Measurements from ENCODE around the gene EML1.

The EML1 gene

DNA sequence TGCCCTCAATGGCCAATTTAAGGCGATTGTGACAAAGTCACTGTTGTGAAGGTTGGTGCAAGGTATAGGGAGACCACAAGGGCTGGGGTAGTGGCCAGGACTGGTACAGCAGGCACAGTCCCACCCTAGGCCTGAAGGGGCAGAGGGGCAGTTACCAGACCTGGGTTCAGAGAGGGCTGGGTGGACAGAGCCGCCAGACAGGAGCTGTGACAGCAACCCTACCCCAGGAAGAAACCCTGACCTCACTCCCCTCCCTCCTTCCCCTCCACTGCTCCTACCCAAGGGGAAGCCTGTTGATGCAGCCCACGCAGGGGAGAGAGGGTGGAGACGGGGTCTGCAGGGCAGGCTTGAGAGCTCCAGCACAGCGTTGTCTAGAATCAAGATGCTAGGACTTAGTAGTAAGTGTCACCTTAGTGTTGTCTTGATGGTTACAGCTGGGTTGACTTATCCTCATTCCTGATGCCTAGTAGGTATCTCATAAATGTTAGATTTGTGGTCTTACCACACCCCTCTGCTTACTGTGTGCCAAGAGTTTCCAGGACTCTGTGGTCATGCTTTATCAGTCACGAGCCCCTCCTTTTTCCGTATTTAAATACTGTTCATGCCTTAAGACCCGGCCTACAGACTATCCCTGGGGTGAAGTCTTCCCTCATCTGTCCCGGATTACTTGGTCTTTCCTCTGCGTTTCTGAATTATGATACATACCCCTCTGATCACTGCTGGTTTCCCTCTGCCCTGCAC, 14.4 kb downstream of the EML1 start:
- no peak for DNase-seq

DNA sequence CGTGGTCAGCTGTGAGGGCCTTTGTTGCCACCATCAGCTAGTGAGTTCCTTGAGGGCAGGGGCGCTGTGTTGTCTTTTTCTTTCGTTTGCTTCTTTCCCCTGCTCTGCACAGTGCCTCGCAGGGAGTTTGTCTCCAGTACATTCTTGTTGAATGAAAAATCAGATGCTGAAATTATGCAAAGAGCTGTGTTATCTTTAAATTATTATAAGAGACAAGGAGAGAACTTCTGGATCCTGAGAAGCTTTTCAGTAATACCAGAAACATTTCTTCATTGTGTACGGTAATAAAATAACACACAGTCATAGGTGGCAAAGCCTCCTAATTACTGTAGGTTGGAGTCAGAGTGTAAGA, 14.9 kb downstream of the EML1 start:
- DNase-seq, result no peak

DNA sequence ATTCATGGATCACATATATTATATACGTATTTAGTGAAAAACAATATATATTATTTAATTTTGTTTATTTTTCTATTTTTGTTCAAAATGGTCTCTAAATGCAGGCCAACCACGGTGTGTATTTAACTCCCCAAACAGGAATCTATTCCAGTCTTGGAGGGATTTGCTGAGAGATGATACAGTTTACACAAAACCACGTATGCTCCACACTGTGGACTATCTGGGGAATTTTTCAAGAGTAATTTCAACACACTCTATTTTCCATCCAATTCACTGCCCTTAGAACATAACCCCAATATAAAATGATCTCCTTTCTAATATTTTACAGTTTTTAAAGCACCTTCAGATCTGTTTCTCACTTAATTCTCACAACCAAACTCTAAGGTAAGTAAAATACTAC, 15.3 kb downstream of the EML1 start:
- DNase-seq, result no peak

DNA sequence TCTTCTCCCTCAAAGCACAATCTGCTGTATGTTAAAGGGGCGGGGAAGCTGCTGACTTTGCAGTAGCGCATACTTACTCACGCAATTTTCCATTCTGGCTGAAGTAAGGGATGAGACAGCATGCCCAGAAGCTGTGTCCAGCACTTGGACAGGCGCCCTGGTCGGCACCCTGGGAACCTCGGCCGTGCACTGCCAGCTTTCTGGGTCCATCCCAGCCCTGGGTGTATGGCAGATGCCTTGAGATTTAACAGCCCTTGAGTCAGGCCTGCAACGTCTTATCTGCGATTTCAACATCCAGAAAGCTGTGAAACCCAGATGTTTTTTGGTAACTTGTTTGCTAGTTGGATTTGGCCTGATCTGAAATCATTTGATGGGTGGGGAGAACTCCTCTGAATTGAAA, 16.1 kb downstream of the EML1 start:
- no peak for DNase-seq

DNA sequence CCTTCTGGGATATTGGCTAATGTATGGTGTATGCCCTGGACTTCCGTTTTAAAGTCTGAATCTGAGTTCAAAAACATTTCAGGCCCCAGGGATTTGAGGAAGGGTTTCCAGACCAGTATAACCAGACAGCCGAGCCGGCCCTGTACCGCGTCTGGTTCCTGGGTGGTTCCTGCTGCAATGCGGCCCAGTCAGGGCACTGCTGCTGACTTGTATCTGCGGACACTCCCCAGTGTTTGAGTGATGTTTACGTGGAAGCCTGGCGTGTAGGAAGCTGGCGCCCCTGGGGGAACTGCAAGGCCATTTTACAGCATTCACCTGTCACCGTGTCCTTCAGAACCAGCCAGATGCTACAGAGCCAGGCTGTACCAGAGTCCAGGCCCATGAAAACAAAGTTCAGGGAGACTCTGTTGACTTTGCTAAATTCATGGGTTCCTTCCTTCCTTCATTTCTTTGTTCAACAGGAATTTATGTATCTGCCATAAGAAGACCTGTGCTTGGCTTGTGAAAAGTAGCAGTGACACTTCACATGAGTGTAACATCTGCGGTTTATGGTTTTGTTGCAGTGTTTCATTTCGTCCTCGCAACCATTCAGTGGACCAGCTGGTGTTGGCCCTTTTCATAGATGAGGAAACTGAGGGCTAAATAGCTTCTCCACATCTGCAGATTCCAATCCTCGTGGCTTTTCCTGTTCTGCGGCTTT, 16.8 kb downstream of the EML1 start:
- DNase-seq, result no peak

DNA sequence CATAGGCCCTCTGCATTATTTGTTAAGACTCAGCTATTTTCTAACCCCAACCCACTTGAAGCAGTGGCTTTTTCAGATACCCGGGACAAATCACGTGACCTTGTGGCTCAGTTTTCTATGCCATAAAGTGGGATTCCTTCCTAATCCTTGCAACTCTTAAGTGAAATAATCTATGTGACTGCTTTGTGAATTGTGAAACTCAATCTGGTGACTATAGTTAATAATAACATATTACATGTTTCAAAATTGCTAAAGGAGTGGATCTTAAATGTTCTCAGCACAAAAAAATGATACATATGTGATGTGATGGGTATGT, 17.3 kb downstream of the EML1 start:
- no peak for DNase-seq

DNA sequence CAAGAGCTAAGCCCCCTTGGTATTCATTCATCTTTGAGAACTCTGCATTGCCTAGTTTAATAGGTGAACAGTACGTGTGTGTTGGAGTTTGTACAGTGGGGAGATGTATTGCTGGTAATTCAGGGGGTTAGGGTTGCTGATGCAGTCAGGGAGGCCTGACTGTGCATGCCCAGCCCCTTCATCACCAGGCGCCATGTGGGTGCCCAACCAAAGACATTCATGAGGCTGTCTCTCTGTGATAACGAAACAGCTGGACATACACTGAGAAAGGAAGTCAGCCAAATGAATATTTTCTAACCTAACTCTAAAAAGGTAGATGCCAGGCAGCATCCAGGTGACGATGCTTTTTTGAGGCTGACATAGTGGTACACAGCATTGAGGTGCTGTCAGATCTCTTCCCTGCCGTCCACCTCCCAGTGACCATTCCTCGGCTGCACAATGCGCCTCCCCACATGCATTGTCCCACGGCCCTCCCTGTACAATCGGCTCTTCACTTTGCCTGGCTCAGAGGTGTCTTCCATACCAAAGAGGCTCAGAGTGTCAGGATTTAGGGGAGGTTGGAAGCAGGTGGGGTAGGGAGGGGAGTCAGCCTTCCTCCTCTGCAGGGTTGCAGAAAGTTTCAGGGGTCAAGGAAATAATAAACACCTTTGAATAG, 19.0 kb downstream of the EML1 start:
- DNase-seq, result no peak

DNA sequence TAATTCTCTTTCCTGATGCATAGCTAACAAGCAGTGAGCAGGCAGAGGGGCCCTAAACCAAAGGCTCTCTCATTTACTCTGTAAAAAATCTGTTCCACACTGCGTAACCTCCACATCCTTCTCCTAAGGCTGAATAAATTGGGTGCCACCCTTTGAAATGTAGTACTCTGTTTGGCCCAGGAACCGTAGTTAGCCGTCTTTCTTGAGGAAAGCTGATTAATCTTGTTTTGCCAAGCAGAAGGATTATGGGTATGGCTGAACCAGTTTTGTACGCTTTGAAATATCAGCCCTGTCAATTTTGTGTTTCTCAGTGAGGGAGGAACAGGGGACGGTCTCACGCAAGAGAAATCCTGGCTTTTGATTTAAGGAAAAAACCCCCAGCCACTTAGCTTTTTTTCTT, 19.7 kb downstream of the EML1 start:
- DNase-seq, result no peak

DNA sequence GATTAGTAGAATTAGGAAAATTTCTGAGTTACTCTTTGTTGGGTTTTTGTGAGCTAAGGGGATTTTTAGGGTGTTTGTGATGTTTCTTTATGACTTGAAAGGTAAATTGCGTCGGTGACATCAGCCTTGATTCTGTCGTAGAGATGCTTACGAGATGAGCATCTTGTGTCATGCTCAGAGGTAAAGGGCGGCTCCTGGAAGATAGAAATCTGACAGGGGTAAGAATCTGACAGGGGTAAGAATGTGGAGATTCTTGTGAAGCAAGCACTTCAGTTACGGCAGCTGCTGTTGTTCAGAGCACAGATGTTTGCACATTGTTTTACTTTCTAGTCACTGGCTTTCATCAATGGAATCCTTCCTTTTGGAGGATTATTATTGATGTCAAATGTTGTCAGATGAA, 22.5 kb downstream of the EML1 start:
- DNase-seq, result no peak

DNA sequence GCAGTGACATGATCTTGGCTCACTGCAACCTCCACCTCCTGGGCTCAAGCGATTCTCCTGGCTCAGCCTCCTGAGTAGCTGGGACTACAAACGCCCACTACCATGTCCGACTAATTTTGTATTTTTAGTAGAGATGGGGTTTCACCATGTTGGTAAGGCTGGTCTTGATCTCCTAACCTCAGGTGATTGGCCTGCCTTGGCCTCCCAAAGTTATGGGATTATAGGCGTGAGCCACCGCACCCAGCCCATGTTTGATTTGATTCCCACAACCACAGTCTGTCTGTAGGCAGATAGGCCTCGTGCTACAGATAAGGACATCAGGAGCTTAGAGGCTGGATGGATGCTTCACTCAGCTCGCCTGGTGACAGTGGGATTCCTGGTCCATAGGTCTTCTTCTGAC, 23.0 kb downstream of the EML1 start:
- DNase-seq, result no peak

DNA sequence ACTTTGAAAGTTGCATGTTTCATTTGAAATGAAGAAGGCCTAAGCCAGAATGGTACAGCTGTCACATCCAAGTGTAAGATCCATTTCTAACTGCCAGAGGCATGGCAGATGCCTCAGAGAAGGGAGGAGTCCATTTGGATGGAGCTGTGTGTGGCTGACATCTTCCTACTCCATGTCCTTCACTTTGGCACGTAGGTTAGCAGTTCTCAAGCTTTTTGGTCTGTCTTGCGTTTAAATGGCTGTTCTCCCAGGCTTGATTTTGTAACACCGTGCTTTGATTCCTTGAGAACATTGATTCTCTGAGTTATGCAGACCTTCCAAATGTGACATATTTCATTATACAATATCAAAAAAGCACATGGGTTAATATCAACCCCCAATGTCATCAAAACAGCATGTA, 23.4 kb downstream of the EML1 start:
- no peak for DNase-seq

DNA sequence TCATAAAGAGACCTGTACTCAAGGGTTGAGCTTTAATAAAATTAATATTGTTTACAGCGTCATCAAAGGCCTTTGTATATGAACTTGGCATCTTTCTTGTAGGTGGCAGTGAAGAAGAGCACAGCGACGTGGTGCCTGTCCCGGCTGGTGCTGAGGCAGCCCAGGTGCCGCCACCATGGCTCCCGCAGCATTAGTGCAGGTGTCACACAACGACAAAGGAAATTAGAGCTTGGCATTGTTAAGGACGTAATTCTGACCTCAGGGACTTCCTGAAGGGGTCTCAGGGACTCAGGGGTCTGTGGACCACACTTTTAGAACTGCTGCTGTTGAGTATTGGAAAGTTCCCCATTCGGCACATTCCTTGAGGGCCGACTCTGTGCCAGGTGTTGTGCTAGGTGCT, 24.1 kb downstream of the EML1 start:
- DNase-seq, result no peak

DNA sequence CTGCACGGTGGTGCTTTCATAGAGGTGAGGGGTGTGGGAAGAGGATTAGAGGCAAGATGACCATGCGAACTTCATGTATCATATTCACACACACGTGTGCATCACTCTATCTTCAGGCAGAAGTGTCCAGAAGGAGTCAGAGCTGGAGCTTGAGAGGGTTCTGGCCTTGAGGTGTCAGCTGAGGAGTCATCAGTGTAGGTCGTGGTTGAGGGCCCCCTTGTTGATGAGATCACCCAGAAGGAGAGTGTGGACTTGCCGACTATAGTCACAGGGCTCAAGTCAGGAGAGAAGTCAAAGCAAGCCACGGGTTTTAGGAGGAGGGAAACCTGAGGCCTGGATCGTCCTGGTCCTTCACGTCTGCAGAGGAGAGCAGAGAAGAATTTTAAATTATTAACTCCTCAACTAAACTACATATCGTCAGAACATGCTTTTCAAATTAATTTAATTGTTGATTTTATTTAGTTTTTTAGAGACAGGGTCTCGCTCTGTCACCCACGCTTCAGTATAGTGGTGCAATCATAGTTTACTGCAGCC, 25.4 kb downstream of the EML1 start:
- DNase-seq, result no peak

DNA sequence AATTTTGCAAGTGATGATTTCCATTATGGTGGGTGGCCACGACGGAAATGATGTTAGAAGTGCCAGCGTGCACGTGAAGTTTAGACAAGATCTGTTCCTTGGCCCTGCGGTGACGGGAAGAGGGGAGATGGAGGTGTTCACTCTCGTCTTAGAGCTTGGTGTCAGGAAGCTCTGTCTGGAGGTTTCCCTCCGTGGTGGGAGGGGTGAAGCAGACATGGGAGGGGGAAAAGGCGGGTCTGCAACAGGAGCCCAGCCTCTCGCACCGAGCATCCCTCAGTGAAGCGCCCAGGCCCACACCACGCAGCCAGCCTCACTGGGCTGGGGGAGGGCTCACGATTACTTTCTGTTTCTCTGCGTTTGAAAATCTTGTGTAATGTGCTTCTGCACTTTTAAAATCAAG, 26.3 kb downstream of the EML1 start:
- no peak for DNase-seq

DNA sequence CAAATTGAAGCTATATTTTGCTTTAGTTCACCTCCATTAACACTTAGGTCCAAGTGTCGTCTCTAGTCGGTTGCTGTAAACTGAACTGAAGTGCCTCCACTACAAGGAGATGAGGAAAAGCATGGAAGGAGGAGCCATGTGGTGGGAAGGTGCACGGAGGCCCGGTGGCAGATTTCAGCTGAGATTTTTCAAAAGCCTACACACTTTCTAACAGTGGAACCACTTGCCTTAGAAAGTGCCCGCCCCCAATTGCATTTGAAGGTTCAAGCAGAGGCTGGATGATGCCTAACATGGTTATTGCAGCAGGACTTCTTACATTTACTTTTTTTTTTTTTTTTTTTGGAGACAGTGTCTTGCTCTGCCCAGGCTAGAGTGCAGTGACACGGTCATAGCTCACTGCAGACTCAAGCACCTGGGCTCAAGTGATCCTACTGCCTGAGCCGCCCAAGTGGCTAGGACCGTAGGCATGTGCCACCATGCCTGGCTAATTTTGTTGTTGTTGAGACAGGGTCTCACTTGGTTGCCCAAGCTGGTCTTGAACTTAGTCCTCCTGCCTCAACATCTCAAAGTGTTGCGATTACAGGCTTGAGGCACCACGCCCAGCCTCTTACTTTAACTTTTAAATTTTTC, 27.6 kb downstream of the EML1 start:
- no peak for DNase-seq

DNA sequence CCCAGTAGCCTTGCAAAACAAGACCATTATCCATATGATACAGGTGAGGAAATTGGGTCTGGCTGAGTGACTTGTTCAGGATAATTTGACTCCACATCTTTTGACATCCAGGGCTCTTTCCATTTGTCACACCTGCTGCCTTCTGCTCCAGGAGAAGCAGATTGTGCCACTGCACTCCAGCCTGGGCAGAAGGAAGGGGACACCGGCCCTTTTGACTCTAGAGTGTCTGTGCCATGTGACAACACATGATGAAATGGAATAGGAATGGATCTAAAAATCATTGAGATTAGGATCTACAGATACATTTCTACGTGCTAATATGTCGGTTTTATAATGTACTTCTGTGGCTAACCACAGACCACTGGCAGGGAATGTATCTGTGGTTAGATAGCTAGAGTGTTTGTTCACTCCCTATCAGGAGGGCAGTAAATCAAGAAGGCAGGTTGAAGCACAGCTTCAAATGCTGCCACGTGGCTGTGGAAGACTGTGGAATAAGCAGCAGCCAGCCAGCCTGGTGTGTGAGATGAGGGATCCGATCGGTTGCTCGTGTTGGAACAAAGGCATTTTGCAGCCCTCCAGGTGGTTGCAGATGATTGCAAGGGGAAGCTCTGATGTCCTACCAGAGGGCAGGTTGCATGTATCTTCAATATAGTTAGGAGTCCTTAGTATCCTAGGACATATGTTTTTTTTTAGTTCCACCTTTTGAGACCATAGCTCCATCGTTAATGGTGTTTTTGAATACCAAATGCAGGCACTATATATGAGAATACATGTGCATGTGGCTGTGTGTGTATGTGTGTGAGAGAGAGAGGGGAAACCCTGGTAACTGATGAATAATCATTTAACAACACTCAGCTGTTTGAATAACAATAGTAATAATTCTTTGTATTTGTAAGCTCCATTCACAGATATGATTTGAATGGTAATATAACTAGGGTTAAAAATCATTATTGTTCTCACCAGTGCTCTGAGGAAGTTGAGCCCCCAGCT, 28.6 kb downstream of the EML1 start:
- DNase-seq, result no peak

DNA sequence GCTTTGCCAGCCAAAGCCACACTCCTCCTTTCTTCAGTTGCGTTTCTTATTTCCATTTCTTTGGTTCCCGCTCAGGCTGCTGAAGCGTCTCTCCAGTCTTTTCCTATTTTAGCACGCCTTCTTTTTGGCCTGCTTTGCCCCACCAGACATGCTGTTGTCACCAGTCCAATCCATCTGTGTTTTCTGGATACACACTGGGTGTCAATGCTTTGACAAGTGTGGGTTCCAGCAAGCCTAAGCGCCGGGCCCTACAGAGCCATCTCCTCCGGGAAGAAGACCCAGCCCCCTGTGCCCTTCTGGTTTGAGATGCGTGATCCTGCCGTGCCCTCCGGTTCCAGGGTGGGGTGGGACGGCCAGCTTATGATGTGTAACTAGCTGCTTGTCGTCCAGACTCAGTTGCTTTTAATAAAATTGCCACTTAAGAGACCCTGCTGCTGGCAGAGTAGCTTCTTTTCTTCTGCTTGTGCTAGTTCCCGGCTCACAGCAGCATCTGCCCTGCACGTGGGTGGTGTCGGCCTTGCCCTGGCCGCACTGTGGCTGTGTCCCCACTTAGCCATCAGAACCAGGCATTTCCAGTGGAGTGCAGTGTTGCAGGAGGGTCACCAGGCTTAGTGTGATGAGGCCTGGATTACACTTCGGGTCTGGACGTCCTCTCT, 29.7 kb downstream of the EML1 start:
- no peak for DNase-seq

DNA sequence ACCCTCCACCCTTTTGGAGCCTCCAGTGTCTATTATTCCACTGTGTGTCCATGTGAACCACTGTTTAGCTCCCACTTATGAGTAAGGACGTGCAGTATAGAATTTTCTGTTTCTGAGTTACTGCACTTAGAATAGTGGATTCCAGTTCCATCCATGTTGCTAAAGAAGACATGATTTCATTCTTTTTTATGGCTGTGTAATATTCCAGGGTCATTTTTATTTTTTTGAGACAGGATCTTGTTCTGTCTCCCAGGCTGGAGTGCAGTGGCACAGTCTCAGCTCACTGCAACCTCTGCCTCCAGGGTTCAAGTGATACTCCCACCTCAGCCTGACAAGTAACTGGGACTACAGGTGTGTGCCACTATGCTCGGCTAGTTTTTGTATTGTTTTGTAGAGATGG, 31.6 kb downstream of the EML1 start:
- DNase-seq, result no peak

DNA sequence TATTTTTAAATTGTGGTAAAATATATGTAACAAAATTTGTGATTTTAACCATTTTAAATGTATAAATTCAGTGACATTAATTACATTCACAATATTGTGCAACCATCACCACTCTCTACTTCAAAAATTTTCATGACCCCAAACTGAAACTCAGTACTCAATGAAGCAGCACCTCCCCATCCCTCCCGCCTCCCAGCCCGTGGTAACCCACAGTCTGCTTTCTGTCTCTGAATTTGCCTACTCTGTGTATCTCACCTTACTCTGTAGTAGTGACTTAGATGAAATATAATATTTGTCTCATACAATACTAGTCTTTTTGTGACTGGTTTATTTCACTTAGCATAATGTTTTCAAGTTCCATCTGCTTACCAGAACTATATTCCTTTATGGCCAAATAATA, 36.2 kb downstream of the EML1 start:
- no peak for DNase-seq

DNA sequence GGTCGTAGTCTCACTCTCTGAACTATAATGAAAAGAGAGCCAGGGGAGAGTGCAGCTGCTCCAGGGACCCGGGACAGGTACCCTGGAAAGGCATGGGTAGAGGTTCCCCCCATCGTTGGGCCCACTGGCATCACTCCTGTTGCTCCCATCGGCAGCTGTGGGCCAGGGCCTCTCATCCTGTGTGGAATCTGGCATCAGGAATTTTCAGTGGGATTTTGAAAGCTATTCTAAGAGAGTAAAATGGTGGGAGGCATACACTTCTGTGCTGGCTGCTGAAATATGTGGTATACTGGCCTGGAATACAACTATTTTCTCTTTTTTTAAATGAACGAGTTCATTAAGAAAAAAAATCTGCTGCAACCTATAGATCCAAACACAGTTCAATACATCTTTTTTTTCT, 38.1 kb downstream of the EML1 start:
- no peak for DNase-seq

DNA sequence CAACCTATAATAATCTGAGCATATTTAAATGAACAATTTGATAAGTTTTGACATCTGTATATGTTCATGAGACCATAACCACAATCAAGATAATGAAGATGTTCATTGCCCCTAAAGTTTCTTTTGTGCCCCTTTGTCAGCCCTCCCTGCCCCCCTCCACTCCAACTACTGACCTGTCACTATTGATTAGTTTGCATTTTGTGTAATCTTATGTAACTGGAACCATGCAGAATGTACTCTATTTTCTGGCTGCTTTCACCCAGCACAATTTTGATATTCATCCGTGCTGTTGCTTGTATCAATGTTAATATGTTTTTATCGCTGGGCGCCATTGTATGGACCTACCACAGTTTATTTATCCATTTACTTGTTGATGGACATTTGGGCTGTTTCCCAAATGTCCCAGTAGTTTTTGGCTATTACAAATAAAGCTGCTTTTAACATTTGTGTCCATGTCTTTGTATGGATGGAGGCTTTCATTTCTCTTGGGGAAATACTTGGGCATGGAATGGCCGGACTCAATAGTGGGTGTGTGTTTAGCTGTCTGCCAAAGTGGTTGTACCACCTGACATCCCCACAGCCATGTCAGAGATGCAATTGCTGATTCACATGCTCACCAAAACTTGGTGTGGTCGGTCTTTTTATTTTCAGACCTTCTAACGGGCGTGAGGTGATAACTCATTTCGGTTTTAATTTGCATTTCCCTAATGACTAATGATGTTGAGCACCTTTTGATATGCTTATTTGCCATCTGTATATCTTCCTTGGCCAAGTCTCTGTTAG, 38.9 kb downstream of the EML1 start:
- DNase-seq, result no peak

All from NCI-H1930 (cell line).